HepG2 (cell line): ENCODE data around the gene TCF12. TPM values are rescaled to one million over a fixed set of nuclear protein-coding genes. Genes with fewer than 3 reads are reported as not detected.

Experiments
- SMC3 ChIP-seq: IDR thresholded peaks from 2 replicates; pipeline ENCODE4 v1.6.1; 2011; ENCODE audit warnings: low read length, improper control_type of control experiment
- SNAPC2 ChIP-seq: sonication (generic); formaldehyde crosslinking; IDR thresholded peaks from 2 replicates; pipeline ENCODE4 v1.8.1; 2022; ENCODE audit warnings: mild to moderate bottlenecking, missing genetic modification reagents
- ZNF546 ChIP-seq: sonication (generic); formaldehyde crosslinking; conservative IDR thresholded peaks from 2 replicates; pipeline ENCODE4 v1.8.1; 2023; ENCODE audit warnings: mild to moderate bottlenecking, missing genetic modification reagents
- polyA plus RNA-seq, 8 experiments: library from polyadenylated mRNA; depleted of rRNA in 3 of 8; stranded (reverse) in 7 of 8; unstranded in 1 of 8; fragments of >200 nt; fragmentation: Illumina TruSeq in 4 of 8; extraction: Trizol in 4 of 8; gene quantifications; 2 replicates each; pipeline versions ENCODE4 v1.2.1 to v1.2.3, GENCODE V29; 2011 to 2016; ENCODE audit warnings: low read depth in 4 of 8, missing spikeins in 1 of 8, mixed read lengths in 1 of 8; ENCODE audit not compliant: insufficient read depth in 1 of 8
- total RNA-seq, 5 experiments: library from RNA; depleted of rRNA; stranded (reverse); fragments of >200 nt; fragmentation: Illumina TruSeq; extraction: Trizol; gene quantifications; 2 replicates each; pipeline ENCODE4 v1.2.3, GENCODE V29; 2016; ENCODE audit warnings: low read depth in 1 of 5
- TF ChIP-seq, protein P1 (sequence below): sonication (generic); formaldehyde crosslinking; IDR thresholded peaks from 2 replicates; pipeline ENCODE4 v1.4.0; 2020; ENCODE audit warnings: mild to moderate bottlenecking, missing genetic modification reagents
- TF ChIP-seq, protein P2 (sequence below): sonication (generic); formaldehyde crosslinking; IDR thresholded peaks from 2 replicates; pipeline ENCODE4 v1.4.0; 2020; ENCODE audit warnings: mild to moderate bottlenecking, missing genetic modification reagents

Gene TCF12
- total and polyA plus RNA-seq, 2 of the 13 experiments (the other 11 are each of a cell fraction or from before 2014, with no cell fraction given): 48.6 to 51.1 TPM

DNA sequence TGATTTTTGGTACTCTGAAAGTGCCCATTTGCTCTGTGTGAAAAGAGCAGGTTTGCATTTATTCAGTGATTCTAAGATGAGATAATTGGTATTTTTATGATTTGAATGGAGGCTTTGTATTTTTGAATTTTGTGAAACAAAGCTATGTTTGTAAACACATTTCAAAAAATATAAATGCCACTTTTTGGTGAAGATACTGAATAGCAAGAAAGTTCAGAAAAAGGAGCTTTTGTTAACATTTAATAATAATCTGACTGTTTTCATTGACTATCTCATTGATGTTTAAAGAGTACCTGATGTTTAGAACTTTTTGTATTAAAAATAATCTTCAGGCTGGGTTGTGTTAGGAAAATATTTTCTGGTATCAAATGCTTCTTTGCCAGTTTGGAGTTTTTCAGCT is 23.7 kb downstream of the TCF12 start (continued):
- TF ChIP-seq, protein P1, sequence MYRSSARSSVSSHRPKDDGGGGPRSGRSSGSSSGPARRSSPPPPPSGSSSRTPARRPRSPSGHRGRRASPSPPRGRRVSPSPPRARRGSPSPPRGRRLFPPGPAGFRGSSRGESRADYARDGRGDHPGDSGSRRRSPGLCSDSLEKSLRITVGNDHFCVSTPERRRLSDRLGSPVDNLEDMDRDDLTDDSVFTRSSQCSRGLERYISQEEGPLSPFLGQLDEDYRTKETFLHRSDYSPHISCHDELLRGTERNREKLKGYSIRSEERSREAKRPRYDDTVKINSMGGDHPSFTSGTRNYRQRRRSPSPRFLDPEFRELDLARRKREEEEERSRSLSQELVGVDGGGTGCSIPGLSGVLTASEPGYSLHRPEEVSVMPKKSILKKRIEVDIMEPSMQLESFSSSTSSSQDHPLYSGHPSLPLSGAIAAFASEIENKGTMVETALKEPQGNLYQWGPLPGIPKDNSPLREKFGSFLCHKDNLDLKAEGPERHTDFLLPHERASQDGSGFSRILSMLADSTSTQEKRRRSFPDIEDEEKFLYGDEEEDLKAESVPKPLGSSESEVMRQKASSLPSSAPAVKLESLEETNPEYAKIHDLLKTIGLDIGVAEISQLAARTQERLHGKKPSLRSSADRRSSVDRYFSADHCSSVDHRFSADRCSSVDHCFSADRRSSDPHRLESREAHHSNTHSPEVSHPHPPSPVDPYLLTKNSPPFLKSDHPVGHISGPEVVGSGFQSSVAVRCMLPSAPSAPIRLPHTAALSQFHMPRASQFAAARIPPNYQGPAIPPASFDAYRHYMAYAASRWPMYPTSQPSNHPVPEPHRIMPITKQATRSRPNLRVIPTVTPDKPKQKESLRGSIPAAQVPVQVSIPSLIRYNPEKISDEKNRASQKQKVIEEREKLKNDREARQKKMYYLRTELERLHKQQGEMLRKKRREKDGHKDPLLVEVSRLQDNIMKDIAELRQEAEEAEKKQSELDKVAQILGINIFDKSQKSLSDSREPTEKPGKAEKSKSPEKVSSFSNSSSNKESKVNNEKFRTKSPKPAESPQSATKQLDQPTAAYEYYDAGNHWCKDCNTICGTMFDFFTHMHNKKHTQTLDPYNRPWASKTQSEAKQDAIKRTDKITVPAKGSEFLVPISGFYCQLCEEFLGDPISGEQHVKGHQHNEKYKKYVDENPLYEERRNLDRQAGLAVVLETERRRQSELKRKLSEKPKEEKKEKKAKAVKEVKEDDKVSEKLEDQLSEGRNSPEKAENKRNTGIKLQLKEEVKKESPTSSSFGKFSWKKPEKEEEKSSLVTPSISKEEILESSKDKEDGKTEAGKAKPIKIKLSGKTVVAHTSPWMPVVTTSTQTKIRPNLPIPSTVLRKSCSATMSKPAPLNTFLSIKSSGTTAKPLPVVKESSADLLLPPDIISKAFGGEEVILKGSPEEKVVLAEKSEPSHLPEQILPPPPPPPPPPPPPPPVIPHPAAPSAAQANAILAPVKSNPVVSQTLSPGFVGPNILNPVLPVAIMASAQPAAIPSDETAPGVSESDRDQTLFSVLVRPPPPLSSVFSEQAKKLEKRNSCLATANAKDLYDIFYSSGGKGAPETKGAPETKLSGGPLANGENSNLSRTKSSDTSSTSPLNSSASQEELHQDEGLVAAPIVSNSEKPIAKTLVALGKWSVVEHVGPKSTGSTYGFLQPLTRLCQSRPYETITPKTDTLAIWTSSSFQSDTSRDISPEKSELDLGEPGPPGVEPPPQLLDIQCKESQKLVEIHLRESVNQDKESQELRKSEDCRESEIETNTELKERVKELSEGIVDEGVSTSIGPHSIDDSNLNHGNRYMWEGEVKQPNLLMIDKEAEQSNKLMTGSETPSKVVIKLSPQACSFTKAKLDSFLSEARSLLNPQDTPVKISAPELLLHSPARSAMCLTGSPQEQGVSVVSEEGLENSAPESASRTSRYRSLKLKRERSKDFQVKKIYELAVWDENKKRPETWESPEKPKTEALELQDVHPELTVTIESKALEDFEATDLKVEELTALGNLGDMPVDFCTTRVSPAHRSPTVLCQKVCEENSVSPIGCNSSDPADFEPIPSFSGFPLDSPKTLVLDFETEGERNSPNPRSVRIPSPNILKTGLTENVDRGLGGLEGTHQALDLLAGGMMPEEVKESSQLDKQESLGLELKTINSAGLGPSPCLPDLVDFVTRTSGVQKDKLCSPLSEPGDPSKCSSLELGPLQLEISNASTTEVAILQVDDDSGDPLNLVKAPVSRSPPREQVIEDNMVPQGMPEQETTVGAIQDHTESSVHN (CRISPR knock-in tag): no peak
- TF ChIP-seq ZNF546 (no peak), SNAPC2 (CRISPR knock-in tag) (no peak), SMC3 (no peak)
- TF ChIP-seq, protein P2, sequence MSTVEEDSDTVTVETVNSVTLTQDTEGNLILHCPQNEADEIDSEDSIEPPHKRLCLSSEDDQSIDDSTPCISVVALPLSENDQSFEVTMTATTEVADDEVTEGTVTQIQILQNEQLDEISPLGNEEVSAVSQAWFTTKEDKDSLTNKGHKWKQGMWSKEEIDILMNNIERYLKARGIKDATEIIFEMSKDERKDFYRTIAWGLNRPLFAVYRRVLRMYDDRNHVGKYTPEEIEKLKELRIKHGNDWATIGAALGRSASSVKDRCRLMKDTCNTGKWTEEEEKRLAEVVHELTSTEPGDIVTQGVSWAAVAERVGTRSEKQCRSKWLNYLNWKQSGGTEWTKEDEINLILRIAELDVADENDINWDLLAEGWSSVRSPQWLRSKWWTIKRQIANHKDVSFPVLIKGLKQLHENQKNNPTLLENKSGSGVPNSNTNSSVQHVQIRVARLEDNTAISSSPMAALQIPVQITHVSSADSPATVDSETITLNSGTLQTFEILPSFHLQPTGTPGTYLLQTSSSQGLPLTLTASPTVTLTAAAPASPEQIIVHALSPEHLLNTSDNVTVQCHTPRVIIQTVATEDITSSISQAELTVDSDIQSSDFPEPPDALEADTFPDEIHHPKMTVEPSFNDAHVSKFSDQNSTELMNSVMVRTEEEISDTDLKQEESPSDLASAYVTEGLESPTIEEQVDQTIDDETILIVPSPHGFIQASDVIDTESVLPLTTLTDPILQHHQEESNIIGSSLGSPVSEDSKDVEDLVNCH (CRISPR knock-in tag): no peak
